ENCODE measurements around the gene TERC.

DNA sequence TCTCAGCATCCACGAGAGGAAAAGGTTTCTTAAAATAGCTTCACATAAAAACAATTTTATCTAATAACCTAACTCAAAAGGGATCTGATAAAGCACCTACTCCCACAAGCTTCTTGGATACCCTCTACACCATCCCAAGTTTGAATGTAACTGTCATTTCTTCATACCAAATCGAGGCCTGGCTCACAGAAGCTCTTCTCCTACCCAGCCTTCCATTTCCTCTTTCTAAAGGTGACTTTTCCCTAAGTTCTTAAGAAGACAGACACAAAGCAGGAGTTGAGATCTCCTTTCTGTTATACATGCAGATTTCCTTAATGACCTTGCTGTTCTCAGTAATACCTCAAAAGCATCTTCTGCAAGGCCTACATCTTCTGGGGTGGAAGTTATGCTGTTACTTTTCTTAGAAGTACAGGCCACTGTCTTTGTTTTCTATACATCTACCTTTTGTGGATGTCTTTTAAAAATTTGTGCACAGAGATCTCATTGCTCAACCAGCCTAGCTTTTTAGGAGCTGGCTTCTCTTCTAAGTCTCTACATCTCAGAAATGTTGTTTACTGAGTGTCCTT lies 44.5 kb upstream of the TERC start:
- TF ChIP-seq, protein P1, sequence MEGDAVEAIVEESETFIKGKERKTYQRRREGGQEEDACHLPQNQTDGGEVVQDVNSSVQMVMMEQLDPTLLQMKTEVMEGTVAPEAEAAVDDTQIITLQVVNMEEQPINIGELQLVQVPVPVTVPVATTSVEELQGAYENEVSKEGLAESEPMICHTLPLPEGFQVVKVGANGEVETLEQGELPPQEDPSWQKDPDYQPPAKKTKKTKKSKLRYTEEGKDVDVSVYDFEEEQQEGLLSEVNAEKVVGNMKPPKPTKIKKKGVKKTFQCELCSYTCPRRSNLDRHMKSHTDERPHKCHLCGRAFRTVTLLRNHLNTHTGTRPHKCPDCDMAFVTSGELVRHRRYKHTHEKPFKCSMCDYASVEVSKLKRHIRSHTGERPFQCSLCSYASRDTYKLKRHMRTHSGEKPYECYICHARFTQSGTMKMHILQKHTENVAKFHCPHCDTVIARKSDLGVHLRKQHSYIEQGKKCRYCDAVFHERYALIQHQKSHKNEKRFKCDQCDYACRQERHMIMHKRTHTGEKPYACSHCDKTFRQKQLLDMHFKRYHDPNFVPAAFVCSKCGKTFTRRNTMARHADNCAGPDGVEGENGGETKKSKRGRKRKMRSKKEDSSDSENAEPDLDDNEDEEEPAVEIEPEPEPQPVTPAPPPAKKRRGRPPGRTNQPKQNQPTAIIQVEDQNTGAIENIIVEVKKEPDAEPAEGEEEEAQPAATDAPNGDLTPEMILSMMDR (conservative IDR thresholded peaks at IDR 0.05; ENCODE audit: low read length), result no peak
- no peak for TF ChIP-seq EZH2phosphoT487 (IDR thresholded peaks at IDR 0.05; ENCODE audit: borderline replicate concordance)

Data from Loucy (cell line).